ENCODE data around the gene NOTCH2. TPM values are rescaled to one million over a fixed set of nuclear protein-coding genes. Genes with fewer than 3 reads are reported as not detected.

Gene NOTCH2
- total and polyA plus RNA-seq, 8 donors, result 0.92 to 191 (median 30.4) TPM

DNA sequence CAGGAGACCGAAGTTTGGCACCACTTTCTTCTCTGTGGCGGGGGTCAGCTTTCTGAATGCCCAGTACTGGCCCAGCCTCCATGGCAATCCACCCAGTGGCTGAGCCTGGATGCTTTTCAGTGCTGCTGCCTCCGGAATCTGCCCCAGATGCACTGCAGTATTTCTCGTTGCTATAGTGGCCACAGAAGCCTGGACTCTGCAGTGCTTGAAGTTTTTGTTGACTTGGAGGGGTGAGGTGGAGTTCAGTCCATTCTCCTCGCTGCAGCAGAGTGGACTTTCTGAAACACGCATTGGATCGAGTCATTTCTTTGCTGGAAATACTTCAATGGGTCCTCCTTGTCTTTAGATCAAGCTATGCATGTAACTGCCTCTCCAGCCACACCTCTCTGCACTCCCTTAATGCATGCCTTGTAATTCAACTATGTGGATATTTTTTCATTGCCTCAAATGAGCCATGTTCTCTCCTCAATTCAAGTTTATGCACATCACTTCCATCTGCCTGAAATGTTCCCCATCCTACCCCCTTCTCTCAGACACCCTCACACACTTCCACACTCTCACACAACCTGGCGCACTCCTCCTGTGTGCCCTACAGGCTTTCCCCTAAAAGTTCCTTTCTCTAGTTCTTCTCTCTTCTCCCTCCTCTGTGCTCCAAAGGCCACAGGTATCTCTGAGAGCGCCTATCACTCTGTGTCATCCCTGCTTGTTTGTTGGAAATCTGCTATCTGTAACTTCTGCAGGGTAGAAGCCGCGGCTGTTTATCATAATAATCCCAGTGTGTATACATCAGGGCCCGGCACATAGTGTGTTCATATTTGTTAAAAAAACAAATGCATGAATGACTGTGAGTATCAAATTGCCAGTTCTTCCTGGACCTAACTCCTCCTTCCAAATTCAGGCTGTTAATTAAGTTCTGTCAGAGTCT is 189.7 kb downstream of the NOTCH2 start:
- DNase-seq, result no peak
- Histone ChIP-seq H3K4me1 (no peaks in the 10 kb centered on the region), H3K4me3 (no peak overlapping the region), H3K27ac (no peak overlapping the region), H3K9me3 (no peaks in the 10 kb centered on the region), H3K36me3 (no peaks in the 10 kb centered on the region), H3K27me3 (no peaks in the 10 kb centered on the region)
- intact Hi-C loops (cut with DNase I; ENCODE audit: low total_unique reads), result no loop called here
- TF ChIP-seq, protein P1, sequence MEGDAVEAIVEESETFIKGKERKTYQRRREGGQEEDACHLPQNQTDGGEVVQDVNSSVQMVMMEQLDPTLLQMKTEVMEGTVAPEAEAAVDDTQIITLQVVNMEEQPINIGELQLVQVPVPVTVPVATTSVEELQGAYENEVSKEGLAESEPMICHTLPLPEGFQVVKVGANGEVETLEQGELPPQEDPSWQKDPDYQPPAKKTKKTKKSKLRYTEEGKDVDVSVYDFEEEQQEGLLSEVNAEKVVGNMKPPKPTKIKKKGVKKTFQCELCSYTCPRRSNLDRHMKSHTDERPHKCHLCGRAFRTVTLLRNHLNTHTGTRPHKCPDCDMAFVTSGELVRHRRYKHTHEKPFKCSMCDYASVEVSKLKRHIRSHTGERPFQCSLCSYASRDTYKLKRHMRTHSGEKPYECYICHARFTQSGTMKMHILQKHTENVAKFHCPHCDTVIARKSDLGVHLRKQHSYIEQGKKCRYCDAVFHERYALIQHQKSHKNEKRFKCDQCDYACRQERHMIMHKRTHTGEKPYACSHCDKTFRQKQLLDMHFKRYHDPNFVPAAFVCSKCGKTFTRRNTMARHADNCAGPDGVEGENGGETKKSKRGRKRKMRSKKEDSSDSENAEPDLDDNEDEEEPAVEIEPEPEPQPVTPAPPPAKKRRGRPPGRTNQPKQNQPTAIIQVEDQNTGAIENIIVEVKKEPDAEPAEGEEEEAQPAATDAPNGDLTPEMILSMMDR (IDR thresholded peaks at IDR 0.05), result no peak
- TF ChIP-seq POLR2AphosphoS5 (IDR thresholded peaks at IDR 0.05) (no peak), EP300 (IDR thresholded peaks at IDR 0.05) (no peak), POLR2A (IDR thresholded peaks at IDR 0.05) (no peak)
- 56 to 69% (median 64%) methylated on average over 12 of the region's 12 CpGs for WGBS, 5 donors

DNA sequence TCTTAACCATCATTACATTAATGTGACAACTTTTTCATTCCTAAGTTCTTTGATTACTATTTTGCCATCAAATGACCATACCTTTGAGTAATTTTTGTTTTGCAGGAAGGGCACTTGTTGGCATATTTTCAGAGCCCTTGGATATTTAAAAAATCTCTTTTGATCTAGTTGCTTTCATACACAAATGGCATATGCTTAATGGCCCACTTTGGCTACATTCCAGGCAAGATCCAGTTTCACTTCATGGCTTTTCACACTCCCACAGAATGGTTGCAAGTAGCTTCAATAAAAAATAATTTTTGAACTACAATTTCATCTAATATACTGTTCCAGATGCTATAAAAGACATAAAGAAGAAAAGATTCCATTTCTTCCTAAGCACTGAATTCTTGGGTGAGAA is 191.3 kb downstream of the NOTCH2 start:
- Histone ChIP-seq H3K9me3 (no peaks in the 10 kb centered on the region), H3K36me3 (no peaks in the 10 kb centered on the region), H3K4me3 (no peak overlapping the region), H3K27me3 (no peaks in the 10 kb centered on the region), H3K4me1 (peaks cover 0 to 10% (median 4%) of the 10 kb centered on the region in 4 donors), H3K27ac (no peak overlapping the region)
- DNase-seq, result no peak
- TF ChIP-seq POLR2A (IDR thresholded peaks at IDR 0.05), result no peak
- TF ChIP-seq, protein P1 (IDR thresholded peaks at IDR 0.05), result no peak
- intact Hi-C loops (cut with DNase I; ENCODE audit: low total_unique reads), result no loop called here

DNA sequence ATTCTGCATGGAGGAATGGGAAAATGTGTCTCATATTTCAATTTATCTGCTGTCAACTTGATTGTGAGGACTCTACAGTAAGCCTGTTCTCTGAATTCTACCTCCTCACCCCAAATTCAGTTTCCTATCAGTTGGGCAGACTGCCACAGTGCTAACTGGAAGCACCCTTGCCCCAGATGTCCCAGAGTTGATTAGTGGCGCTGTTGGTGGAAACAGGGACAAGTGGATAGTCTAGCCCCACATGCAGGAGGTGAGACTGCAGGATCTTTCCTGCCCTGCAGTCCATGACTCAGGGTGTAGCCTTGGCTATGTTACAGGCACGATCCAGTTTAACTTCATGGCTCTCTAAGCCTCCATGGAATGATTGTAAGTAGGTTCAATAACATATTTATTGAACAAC is 195.3 kb downstream of the NOTCH2 start:
- Histone ChIP-seq H3K36me3 (no peaks in the 10 kb centered on the region), H3K4me3 (no peak overlapping the region), H3K27ac (no peak overlapping the region), H3K4me1 (peaks cover 0 to 26% (median 5%) of the 10 kb centered on the region in 4 donors), H3K27me3 (no peaks in the 10 kb centered on the region), H3K9me3 (no peaks in the 10 kb centered on the region)
- TF ChIP-seq EP300 (IDR thresholded peaks at IDR 0.05), result no peak
- TF ChIP-seq, protein P1 (IDR thresholded peaks at IDR 0.05), result no peak
- no peak for TF ChIP-seq POLR2AphosphoS5 (IDR thresholded peaks at IDR 0.05)
- TF ChIP-seq POLR2A (IDR thresholded peaks at IDR 0.05), result no peak
- no peak for DNase-seq
- 66 to 79% (median 68%) methylated on average over 2 of the region's 2 CpGs for WGBS, 5 donors
- intact Hi-C loops (cut with DNase I; ENCODE audit: low total_unique reads), result no loop called here

DNA sequence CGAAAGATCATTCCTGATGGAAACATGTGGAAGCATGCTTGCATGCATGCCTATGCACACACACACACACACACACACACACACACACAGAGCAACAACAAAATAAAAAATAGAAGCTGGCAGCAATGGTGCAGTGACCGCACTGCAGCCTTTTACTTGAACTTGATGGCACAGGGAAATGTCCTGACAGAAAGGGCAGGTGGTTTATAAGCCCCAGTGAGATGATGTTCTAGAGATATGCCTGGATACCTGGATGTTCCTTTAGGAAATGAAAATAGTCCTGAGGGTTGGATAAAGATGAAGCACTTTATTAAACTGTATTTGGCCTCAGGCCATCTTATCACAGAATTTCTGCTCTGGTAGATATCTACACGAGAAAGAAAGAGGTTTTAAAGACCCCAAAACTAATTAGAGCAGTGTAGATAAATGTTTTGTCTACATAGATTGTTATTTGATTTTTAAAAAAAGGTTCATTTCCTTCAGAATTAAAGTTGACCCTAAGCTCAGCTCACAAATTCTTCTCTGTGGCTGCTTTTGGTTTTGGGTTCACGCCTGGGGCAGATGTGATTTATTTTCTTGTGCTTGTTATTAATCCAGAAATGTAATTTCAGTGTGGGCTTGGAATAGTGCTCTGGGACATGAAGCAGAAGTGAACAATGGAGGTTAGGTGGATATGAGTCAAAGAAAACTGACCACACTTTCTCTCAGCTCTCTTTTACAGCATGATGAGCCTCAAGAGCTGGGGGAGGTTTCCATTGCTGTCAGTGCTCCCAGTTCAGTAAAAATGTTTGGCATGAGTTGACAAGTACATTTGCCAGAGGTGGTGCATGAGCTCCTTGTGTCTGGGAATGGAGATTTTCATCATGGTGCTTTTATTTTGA is 196.1 kb downstream of the NOTCH2 start:
- peak in 1 of 2 donors; percentile 72 for DNase-seq
- H3K27me3 ChIP-seq, result no peaks in the 10 kb centered on the region
- H3K4me3 ChIP-seq, result no peak overlapping the region
- H3K9me3 ChIP-seq, result no peaks in the 10 kb centered on the region
- peaks cover 0 to 26% (median 5%) of the 10 kb centered on the region in 4 donors for H3K4me1 ChIP-seq
- H3K36me3 ChIP-seq, result no peaks in the 10 kb centered on the region
- intact Hi-C loops (cut with DNase I; ENCODE audit: low total_unique reads), result no loop called here
- no peak for TF ChIP-seq EP300 (IDR thresholded peaks at IDR 0.05)
- no peak for TF ChIP-seq POLR2A (IDR thresholded peaks at IDR 0.05)
- TF ChIP-seq, protein P1 (IDR thresholded peaks at IDR 0.05), result no peak
- TF ChIP-seq POLR2AphosphoS5 (IDR thresholded peaks at IDR 0.05), result no peak
- 66 to 78% (median 70%) methylated on average over 4 of the region's 4 CpGs for WGBS, 5 donors
- no peak overlapping the region for H3K27ac ChIP-seq
